NCI-H2081 (cell line): ENCODE results near the gene MPV17.
"Not testable (repeated sequence)": the region's sequence is repeated elsewhere in the genome, so short reads cannot be mapped to it uniquely, and the experiment has no call there.

ENCODE experiments used
- DNase-seq, 2 experiments: peaks; one replicate each; lab custom pipeline; 2025; lab: John Stamatoyannopoulos, UW

Gene MPV17

GRCh38 chr2:27323596-27324285 is 844 bp upstream of the MPV17 start:
- DNase-seq: peak in 1 of 2 experiments; percentile 56

GRCh38 chr2:27322301-27322765 is 564 bp downstream of the MPV17 start:
- DNase-seq: no peak

GRCh38 chr2:27320958-27321543 is 1.8 kb downstream of the MPV17 start:
- peak in 1 of 2 experiments; percentile 8 for DNase-seq

- not testable (repeated sequence) for DNase-seq
Observed at GRCh38 chr2:27319839-27320238, 3.1 kb downstream of the MPV17 start.

- DNase-seq: peak; percentile 60 to 72
Observed at GRCh38 chr2:27316655-27317412, 6.1 kb downstream of the MPV17 start.

- no peak for DNase-seq
Observed at GRCh38 chr2:27315122-27315521, 7.8 kb downstream of the MPV17 start.

GRCh38 chr2:27314709-27315108 is 8.2 kb downstream of the MPV17 start:
- no peak for DNase-seq

- no peak for DNase-seq
Observed at GRCh38 chr2:27313882-27314645, 8.8 kb downstream of the MPV17 start.

- DNase-seq: no peak
Observed at GRCh38 chr2:27312152-27312551, 10.7 kb downstream of the MPV17 start.

GRCh38 chr2:27309651-27310050 is 13.2 kb downstream of the MPV17 start:
- DNase-seq: no peak

GRCh38 chr2:27308359-27308881 is 14.5 kb downstream of the MPV17 start, which contains the start of gene UCN:
TSS of gene UCN (minus strand) at chr2:27308445. CDS start at chr2:27307895, 550 bp downstream.
- DNase-seq: no peak

- no peak for DNase-seq
Observed at GRCh38 chr2:27307545-27308358, 15.1 kb downstream of the MPV17 start.

GRCh38 chr2:27307287-27307544 is 15.7 kb downstream of the MPV17 start:
- DNase-seq: no peak

GRCh38 chr2:27306573-27307286 is 16.2 kb downstream of the MPV17 start:
- DNase-seq: no peak

- no peak for DNase-seq
Observed at GRCh38 chr2:27306136-27306535, 16.8 kb downstream of the MPV17 start.

- no peak for DNase-seq
Observed at GRCh38 chr2:27305516-27305915, 17.4 kb downstream of the MPV17 start.

GRCh38 chr2:27304488-27305240 is 18.2 kb downstream of the MPV17 start:
- no peak for DNase-seq

- DNase-seq: peak; percentile 77 to 85
Observed at GRCh38 chr2:27303093-27304025, 19.5 kb downstream of the MPV17 start.

GRCh38 chr2:27300606-27301005 is 22.3 kb downstream of the MPV17 start:
- not testable (repeated sequence) for DNase-seq
